Colon (tissue), 2 donors: ENCODE results near the gene PNISR.
"Not testable (repeated sequence)": the region's sequence is repeated elsewhere in the genome, so short reads cannot be mapped to it uniquely, and the experiment has no call there.

ENCODE experiments used
- FAIRE-seq: peaks from 2 replicates; lab custom pipeline; 2012; peaks lifted over from hg19 to GRCh38; lab: Jason Lieb, UNC
- donor health status: control.
- donor health status: control.

PNISR gene

GRCh38 chr6:99424761-99425646, at the start of gene PNISR:
Gene PNISR (minus strand): TSS chr6:99425308. CDS start chr6:99414659, 10,649 bp downstream.
- peak; percentile 74 for FAIRE-seq

- FAIRE-seq = no peak
Observed at GRCh38 chr6:99473730-99474129, 48.6 kb upstream of the PNISR start.

GRCh38 chr6:99471638-99472037, 46.5 kb upstream of the PNISR start:
- FAIRE-seq = no peak

GRCh38 chr6:99467509-99468106, 42.5 kb upstream of the PNISR start:
- peak; percentile 80 for FAIRE-seq

- not testable (repeated sequence) for FAIRE-seq
Observed at GRCh38 chr6:99459133-99459532, 34.0 kb upstream of the PNISR start.

- FAIRE-seq = no peak
Observed at GRCh38 chr6:99458319-99458718, 33.2 kb upstream of the PNISR start.

GRCh38 chr6:99446076-99446475, 21.0 kb upstream of the PNISR start:
- no peak for FAIRE-seq

- FAIRE-seq = peak; percentile 70
Observed at GRCh38 chr6:99434702-99435530, 9.8 kb upstream of the PNISR start.

- no peak for FAIRE-seq
Observed at GRCh38 chr6:99432877-99433276, 7.8 kb upstream of the PNISR start.

GRCh38 chr6:99431901-99432300, 6.8 kb upstream of the PNISR start:
- no peak for FAIRE-seq

- no peak for FAIRE-seq
Observed at GRCh38 chr6:99427988-99428387, 2.9 kb upstream of the PNISR start.

GRCh38 chr6:99426451-99426757, 1.3 kb upstream of the PNISR start:
- FAIRE-seq = no peak

- FAIRE-seq = no peak
Observed at GRCh38 chr6:99425647-99426450, 741 bp upstream of the PNISR start.

- FAIRE-seq = no peak
Observed at GRCh38 chr6:99424022-99424421, 1.1 kb downstream of the PNISR start.

- no peak for FAIRE-seq
Observed at GRCh38 chr6:99422912-99423311, 2.2 kb downstream of the PNISR start.

- no peak for FAIRE-seq
Observed at GRCh38 chr6:99416892-99417767, 8.0 kb downstream of the PNISR start.

GRCh38 chr6:99416226-99416625, 8.9 kb downstream of the PNISR start:
- FAIRE-seq = no peak

- no peak for FAIRE-seq
Observed at GRCh38 chr6:99415446-99415845, 9.7 kb downstream of the PNISR start.

GRCh38 chr6:99412065-99412464, 13.0 kb downstream of the PNISR start:
- no peak for FAIRE-seq

- no peak for FAIRE-seq
Observed at GRCh38 chr6:99409672-99410071, 15.4 kb downstream of the PNISR start.

- no peak for FAIRE-seq
Observed at GRCh38 chr6:99407076-99407475, 18.0 kb downstream of the PNISR start.
